Measurements from ENCODE around the gene DNAJC30. TPM values are rescaled to one million over a fixed set of nuclear protein-coding genes. Genes with fewer than 3 reads are reported as not detected.

Gene DNAJC30
- total RNA-seq, 1 experiment from 2014 or later, result 2.5 TPM

- DNase-seq (ENCODE audit: low read depth), result no peak
Observed at GRCh38 chr7:73708961-73709549, 25.8 kb upstream of the DNAJC30 start.

- peak; percentile 39 for DNase-seq (ENCODE audit: low read depth)
Observed at GRCh38 chr7:73707045-73707631, 23.9 kb upstream of the DNAJC30 start.

- DNase-seq (ENCODE audit: low read depth), result no peak
Observed at GRCh38 chr7:73706126-73707044, 23.1 kb upstream of the DNAJC30 start.

DNA sequence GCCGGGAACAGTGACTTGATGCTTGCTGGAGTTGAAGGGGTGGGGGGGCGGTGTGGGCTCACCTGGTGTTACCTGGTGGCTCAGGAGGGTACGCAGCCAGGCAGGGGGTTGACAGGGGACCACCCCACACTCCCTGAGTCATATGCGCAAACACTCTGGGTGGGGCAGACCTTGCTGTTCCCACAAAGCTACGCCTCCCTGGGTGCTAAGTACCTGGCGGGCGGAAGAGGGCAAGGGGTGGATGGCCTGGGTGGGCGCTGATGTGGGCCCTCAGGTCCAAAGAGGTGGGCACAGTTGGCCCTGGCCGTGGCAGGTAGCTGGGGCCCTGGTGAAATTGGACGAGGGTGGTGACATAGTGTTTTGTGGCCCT is 22.3 kb upstream of the DNAJC30 start:
- DNase-seq (ENCODE audit: low read depth), result no peak

DNA sequence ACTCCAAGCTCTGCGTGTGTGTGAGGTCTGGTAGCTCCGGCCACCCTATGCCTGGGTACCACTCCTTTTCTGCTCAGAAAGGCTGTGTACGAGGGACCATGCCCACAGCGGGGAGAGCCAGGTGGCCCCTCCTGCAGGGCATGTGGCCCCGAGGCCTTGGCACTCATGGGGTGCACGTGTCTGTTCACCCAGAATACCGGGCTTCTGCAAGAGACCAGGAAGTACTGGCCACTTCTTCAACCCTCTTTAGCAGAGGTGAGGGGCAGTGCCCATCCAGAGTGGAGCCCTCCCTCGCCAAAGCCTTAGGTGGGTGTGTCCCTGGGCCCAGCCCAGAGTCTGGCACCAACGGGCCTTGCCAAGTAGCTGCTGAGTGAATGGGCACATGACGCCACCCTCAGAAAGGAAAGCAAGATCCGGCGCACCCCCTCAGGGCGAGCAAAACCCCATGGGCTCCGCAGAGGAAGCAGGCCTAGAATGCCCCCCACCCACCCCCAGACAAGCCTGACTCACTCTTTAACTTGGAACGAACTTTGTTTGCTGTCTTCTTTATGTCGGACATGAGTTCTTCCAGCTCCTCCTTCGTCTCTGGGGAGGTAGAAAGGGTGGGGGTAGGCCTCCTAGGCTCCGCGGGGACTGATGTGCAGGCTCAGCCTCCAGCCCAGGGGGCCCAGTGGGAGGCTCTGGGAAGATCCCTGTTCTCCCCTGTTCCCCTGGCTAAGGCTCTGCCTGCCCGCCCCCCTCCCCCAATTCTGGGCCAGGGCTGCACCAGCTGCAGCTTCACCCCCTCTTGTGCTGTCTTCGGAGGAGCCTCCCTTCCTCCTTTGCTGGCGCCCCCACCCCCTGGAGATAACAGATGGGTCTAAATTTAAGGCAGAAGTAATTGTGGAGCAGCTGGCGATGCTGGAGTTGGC is 21.6 kb upstream of the DNAJC30 start:
- no peak for DNase-seq (ENCODE audit: low read depth)

DNA sequence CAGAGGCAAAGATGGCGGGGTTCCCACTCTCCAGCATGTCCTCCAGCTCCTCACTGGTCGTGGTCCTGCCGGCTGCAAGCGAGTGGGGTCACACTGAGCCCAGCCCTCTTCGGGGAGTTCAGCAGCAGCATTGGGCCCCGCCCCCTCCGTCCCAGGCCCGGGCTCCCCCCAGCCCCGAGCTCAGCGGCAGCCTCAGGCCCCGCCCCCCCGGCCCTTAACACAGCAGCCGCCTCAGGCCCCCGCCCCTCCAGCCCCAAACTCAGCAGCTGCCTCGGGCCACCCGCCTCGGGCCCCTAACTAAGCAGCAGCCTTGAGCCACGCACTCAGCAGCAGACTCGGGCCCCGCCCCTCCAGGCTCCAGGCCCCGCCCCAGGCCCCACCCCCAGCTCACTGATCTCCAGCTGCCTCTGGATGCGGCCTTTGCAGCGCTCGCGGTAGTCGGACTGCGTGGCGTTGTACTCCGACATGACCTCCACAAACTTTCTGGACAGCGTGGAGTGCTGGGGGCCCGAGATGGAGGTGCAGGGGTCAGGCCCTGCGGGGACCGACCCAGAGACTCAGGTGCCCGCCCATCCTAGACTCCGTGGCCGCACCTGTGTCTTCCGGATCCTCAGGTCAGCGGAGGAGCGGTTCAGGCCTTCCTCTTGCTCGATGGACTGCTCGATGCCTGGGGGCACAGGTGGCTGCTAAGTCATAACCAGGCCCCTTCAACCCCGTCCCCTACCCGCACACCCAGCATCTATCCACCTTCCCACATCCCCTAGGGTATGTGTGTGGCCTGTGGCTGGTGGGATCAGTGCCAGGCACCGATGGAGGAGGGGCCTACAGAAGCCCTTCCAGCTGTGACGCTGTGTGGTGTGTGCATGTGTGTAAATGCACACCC is 20.7 kb upstream of the DNAJC30 start:
- no peak for DNase-seq (ENCODE audit: low read depth)

DNA sequence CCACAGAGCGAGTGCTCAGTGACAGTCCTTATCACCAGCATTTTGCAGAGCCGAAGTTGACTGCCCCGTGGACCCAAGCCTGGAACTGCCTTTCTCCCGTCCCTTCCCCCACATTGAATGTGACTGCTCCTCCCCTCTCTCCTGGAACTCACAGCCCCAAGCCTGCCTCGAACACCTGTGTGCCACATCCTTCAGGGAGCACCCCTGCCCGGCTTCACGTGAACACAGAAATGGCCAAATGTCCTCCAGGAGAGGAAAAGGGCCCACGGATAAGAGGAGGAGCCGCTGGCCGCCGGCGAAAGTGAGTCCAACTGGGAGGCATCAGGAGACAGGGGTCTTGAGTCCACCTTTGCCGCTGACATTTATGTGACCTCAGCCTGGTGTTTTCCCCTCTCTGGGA is 20.0 kb upstream of the DNAJC30 start:
- DNase-seq (ENCODE audit: low read depth), result no peak

- DNase-seq (ENCODE audit: low read depth), result no peak
Observed at GRCh38 chr7:73702665-73703064, 19.4 kb upstream of the DNAJC30 start.

DNA sequence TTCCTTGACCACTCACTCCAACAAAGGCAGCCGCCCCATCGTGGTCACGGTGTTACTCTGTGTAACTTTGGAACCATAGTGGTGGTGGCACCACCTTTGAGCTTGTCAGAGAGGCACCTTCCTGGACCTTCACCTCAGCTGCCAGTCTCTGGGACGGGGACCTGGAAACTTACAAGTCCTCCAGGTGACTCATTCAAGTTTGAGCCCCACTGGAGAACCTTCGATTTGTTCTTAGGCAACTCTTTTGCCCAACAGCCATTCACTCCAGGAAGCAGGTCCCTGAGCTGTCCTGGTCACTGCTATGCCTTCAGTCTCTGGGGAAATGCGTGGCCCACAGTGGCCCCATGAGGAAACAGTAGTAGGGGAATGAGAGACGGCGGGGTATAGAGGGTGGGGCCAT is 19.0 kb upstream of the DNAJC30 start:
- DNase-seq (ENCODE audit: low read depth), result no peak

DNA sequence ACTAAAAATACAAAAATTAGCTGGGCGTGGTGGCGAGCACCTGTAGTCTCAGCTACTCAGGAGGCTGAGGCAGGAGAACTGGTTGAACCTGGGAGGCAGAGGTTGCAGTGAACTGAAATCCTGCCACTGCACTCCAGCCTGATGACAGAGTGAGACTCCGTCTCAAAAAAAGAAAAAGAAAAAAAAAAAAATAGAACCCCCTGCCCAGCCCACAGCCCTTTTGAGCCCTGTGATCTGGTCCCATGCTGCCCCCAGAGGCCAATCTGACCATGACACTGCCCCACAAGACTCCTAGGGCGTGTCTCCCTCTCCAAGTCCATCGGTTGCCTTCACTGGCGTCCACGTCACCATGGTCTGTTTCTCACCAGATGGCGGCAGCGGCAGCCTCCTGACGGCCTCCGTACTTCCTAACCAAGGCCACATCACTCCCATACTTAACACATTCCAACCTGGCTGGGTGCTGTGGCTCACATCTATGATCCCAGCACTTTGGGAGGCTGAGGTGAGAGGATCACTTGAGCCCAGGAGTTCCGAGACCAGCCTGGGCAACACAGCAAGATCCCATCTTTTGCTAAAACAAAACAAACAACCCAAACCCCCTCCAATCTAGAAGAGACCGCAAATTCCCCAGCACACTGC is 18.2 kb upstream of the DNAJC30 start:
- peak; percentile 68 for DNase-seq (ENCODE audit: low read depth)

GRCh38 chr7:73700581-73701134 is 17.4 kb upstream of the DNAJC30 start:
- no peak for DNase-seq (ENCODE audit: low read depth)

DNA sequence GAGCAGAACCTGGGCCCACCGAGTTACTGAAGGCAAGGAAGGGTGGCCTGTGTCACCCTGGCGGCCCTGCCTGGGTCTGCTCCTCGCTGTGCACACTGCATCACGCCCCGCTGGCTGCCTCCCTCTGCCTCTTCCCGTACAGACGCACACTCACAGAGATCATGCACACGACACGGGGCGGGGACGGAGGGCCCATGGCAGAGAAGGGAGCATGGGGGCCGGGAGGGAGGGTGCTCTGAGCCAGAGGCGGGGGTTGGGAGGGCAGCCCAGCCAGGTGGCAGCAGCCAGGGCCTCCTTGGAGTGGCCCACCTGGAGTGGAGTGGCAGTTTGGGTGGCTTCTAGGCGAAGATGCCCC is 16.8 kb upstream of the DNAJC30 start:
- DNase-seq (ENCODE audit: low read depth), result no peak

DNA sequence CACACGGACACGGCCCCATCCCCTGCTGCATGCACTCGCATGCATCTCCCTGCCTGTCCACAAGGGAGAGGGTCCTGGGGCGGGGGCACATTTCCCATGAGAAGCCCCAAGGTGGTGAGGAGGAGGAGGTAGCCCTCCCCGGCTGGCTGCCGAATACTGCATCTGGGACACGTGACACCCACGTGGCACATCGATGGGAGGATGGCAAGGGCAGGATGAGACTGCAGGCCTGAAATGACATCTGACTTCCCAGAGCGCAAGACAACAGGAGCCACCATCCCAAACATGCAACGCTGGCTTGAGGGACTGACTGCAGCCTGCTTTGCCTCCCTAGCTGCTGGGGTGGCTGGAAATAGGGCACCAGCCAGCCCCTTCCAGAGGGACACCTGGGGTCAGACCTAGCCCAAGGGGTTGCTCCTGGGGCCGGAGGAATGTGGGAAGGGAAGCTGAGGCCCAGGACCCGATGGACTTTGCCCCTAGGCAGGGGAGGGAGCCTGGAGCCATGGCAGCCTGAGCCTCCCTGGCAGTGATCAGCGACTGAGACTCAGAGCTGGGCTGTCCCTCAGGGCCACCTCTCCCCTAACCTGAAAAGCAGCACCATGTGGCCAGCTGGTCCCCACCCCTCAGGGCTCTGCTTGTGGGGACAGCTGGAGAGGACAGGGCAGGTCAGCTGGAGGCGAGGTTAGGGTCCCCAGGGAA is 16.3 kb upstream of the DNAJC30 start:
- no peak for DNase-seq (ENCODE audit: low read depth)

DNA sequence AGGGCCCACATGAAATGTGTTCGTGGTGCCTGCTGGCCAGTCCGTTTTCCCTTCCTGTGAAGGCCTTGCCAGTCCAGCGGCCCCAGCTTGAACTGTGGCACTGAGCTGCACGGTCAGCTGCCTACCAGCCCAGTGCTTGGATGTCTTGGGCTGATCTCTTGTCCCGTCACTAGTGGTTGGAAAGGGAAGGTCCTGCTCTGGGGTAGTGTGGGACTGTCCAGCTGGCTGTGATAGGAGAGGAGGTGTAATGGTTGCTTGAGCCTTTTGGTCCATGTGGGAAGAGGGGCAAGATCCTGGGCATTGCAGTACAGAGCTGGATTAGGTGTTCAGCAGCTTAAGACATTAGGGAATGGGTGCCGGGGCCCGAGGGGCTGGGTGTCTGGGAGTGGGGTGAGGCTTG is 15.2 kb upstream of the DNAJC30 start:
- DNase-seq (ENCODE audit: low read depth), result no peak

GRCh38 chr7:73696372-73696771 is 13.1 kb upstream of the DNAJC30 start:
- DNase-seq (ENCODE audit: low read depth), result no peak

GRCh38 chr7:73690646-73691045 is 7.4 kb upstream of the DNAJC30 start:
- no peak for DNase-seq (ENCODE audit: low read depth)

DNA sequence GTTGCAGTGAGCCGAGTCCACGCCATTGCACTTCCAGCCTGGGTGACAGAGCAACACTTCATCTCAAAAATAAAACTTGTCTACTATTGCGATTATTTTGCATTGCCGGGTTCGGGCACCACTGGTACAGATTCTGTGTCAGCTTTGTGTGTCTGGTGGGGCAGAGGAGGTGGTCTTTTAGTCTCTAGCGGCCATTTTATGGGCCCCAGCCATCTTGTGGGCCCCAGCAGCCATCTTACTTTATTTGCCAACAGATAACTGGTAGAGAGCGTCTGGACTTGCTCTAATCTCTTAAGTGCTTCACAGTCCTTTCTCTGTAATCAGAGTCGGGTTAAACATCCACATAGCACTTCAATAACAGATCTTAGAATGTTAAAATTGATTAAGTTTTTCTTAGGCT is 5.0 kb upstream of the DNAJC30 start:
- DNase-seq (ENCODE audit: low read depth), result no peak

DNA sequence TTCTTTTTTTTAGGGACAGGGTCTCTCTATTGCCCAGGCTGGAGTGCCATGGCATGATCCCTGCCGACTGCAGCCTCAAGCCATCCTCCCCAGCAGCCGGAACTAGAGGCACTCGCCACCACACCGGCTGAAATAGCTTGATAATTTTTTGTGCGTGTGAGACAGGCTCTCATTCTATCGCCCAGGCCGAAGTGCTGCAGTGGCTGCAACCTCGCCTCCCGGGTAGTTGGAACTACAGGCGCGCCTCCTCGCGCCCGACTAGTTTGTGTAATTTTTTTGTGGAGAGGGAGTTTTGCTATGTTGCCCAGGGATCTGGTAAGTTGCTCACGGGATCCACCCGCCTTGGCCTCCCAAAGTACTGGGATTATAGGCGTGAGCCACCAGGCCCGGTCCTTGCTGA is 2.1 kb upstream of the DNAJC30 start:
- no peak for DNase-seq (ENCODE audit: low read depth)

All from RPMI7951 (cell line).